Activated naive CD4-positive, alpha-beta T cell treated with anti-CD3 and anti-CD28 coated beads, Interleukin-2, amount 10 ng/mL, durations not matched to agents 7 days and 5 days (primary cell): ENCODE results near the gene RCC1.
"Not testable (repeated sequence)": the region's sequence is repeated elsewhere in the genome, so short reads cannot be mapped to it uniquely, and the experiment has no call there.

Source experiments
- CTCF ChIA-PET: fragments of 350-600 bp; sonication (Branson Sonifier 250); formaldehyde crosslinking; loops from one replicate; lab custom pipeline; 2021; ENCODE audit warnings: antibody characterized with exemption; lab: Charles Lee
- DNase-seq: peaks from one replicate; pipeline ENCODE4 v3.0.0-alpha.2; 2020
- H3K27ac Mint-ChIP-seq: one replicate; pipeline ENCODE4 v1.8.0; 2021; ENCODE audit warnings: mild to moderate bottlenecking, moderate library complexity, mixed read lengths
- H3K27me3 Mint-ChIP-seq: one replicate; pipeline ENCODE4 v1.8.0; 2021; ENCODE audit warnings: mild to moderate bottlenecking, mixed read lengths
- H3K36me3 Mint-ChIP-seq: one replicate; pipeline ENCODE4 v1.8.0; 2021; ENCODE audit warnings: mixed read lengths
- H3K4me1 Mint-ChIP-seq: one replicate; pipeline ENCODE4 v1.8.0; 2021; ENCODE audit warnings: mixed read lengths
- H3K4me3 Mint-ChIP-seq: one replicate; pipeline ENCODE4 v1.8.0; 2021; ENCODE audit warnings: mild to moderate bottlenecking, moderate library complexity, mixed read lengths
- H3K9me3 Mint-ChIP-seq: one replicate; pipeline ENCODE4 v1.8.0; 2021; ENCODE audit warnings: mixed read lengths

RCC1 gene

DNA sequence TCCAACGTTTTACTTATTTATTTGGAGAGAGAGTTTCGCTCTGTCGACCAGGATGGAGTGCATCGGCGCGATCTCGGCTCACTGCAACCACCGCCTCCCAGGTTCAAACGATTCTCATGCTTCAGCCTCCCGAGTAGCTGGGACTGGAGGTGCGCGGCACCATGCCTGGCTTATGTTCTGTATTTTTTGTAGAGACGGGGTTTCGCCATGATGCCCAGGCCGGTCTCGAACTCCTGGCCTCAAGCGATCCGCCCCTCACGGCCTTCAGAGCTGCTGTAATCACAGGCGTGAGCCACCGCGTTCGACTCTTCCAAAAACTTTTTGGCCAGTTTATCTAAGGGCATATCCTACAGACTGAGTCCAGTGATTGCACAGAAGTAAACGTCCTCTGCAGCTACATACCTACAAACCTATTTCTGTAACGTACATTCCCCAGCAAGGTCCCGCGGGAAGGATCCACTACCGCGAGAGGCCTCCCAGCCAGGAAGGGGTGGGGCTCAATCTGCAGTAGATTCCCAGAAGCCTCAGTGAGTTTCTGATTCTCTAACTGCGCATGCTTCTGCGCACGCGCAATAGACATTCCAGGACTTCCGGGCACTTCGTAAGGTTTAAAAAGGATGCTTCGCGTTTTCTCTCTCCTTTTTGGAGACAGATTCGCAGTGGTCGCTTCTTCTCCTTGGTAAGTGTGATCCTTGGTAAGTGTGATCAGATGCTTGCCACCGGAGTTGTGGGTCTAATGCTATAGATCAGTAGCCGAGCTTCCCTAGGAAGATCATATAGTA, at the start of gene RCC1:
TSS of gene RCC1 (plus strand) at position 638 of the 782 bp plus-strand sequence. CDS start 23,824 bp downstream, outside the sequence.
- H3K27ac Mint-ChIP-seq, result peak within 1 kb of the TSS; percentile 97
- H3K4me1 Mint-ChIP-seq, result peaks cover 31% of the 10 kb centered on the region
- no peaks in the 10 kb centered on the region for H3K27me3 Mint-ChIP-seq
- H3K4me3 Mint-ChIP-seq, result peak within 1 kb of the TSS; percentile 97
- peaks cover 50% of the 10 kb centered on the region for H3K36me3 Mint-ChIP-seq
- DNase-seq, result peak; percentile 98
- H3K9me3 Mint-ChIP-seq, result no peaks in the 10 kb centered on the region
- CTCF ChIA-PET, result interaction anchor here (0.8 to 2.0 kb wide), 2 partner anchors 76 to 257 kb away, joined by 3 to 5 read pairs; no protein-coding TSS in a partner anchor

- Mint-ChIP-seq H3K9me3 (no peaks in the 10 kb centered on the region), H3K27ac (peak overlapping the region; percentile 57), H3K4me1 (peaks cover 20% of the 10 kb centered on the region), H3K27me3 (no peaks in the 10 kb centered on the region), H3K4me3 (no peak overlapping the region), H3K36me3 (peaks cover 12% of the 10 kb centered on the region)
- CTCF ChIA-PET, result interaction anchor here (1.1 kb wide), 1 partner anchor 20 kb away, joined by 4 read pairs; no protein-coding TSS in a partner anchor
- peak; percentile 26 for DNase-seq
Measured at GRCh38 chr1:28456078-28456477, 49.8 kb upstream of the RCC1 start.

GRCh38 chr1:28457678-28458077, 48.2 kb upstream of the RCC1 start:
- H3K4me1 Mint-ChIP-seq, result peaks cover 16% of the 10 kb centered on the region
- H3K27ac Mint-ChIP-seq, result no peak overlapping the region
- no peak overlapping the region for H3K4me3 Mint-ChIP-seq
- no peaks in the 10 kb centered on the region for H3K27me3 Mint-ChIP-seq
- H3K36me3 Mint-ChIP-seq, result peaks cover 12% of the 10 kb centered on the region
- no peaks in the 10 kb centered on the region for H3K9me3 Mint-ChIP-seq
- no peak for DNase-seq
- CTCF ChIA-PET, result no interaction called here

DNA sequence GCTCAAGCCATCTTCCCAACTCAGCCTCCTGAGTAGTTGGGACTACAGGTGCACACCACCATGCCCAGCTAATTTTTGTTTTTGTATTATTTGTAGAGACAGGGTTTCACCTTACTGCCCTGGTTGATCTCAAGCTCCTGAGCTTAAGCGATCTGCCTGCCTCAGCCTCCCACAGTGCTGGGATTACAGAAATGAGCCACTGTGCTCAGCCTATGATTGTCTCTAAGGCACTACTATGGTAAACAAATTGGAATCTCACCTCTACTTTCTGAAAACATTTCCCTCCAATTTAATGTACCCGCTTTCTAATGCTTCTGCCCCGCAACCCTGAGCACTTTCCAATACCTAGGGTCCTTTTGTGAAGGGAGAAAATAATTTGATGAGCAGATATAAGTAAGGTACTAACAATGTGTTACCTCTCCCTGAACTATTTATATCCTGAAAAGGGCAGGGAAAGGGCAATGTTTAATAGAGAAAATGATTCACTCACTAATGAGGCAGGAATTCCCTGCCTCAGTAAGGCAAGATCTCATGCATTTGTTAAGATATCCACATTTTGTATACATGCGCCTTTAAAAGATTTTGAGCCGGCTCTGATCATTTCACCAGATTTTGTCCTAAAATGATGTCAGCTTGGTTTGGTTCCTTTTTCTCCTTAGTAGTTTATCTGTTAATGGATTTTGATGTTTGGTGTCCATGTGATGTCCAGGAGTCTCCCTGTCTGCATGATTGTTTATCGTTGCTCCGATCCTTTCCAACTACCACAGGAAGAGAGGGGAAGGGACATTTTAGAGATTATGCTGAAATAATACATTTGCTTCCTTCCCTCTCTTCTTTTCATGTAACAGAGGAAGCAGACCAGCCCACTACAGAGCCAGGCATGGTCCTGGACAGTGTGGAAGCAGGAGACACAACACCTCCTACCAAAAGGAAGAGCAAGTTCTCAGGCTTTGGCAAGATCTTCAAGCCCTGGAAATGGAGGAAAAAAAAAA, 47.3 kb upstream of the RCC1 start:
- Mint-ChIP-seq H3K9me3 (no peaks in the 10 kb centered on the region), H3K4me3 (no peak overlapping the region), H3K36me3 (peaks cover 12% of the 10 kb centered on the region), H3K4me1 (peaks cover 16% of the 10 kb centered on the region), H3K27ac (no peak overlapping the region), H3K27me3 (no peaks in the 10 kb centered on the region)
- CTCF ChIA-PET, result no interaction called here
- DNase-seq, result no peak

- CTCF ChIA-PET, result no interaction called here
Measured at GRCh38 chr1:28466226-28466778, 39.5 kb upstream of the RCC1 start.

DNA sequence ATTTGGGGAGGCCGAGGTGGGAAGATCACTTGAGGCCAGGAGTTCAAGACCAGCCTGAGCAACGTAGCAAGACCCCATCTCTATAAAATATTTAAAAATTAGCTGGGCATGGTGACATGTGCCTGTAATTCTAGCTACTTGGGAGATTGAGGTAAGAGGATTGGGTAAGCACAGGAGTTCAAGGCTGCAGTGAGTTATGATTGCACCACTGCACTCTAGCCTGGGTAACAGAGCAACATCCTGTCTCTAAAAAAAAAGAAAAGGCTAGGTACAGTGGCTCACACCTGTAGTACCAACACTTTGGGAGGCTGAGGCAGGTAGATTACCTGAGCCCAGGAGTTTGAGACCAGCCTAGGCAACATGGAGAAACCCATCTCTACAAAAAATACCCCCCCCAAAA, 35.7 kb upstream of the RCC1 start:
- Mint-ChIP-seq H3K4me1 (peaks cover 9% of the 10 kb centered on the region), H3K27ac (no peak overlapping the region), H3K4me3 (no peak overlapping the region), H3K27me3 (no peaks in the 10 kb centered on the region), H3K36me3 (peaks cover 27% of the 10 kb centered on the region), H3K9me3 (no peaks in the 10 kb centered on the region)
- CTCF ChIA-PET, result no interaction called here
- no peak for DNase-seq

More at GRCh38 chr1:28466226-28466778, 39.5 kb upstream of the RCC1 start:
- Mint-ChIP-seq H3K27me3 (no peaks in the 10 kb centered on the region), H3K4me1 (peaks cover 6% of the 10 kb centered on the region), H3K27ac (no peak overlapping the region), H3K9me3 (no peaks in the 10 kb centered on the region), H3K4me3 (no peak overlapping the region), H3K36me3 (peaks cover 20% of the 10 kb centered on the region)
- DNase-seq, result no peak

- CTCF ChIA-PET, result interaction anchor here (0.7 kb wide), 1 partner anchor 213 kb away, joined by 3 read pairs; no protein-coding TSS in a partner anchor
- H3K27ac Mint-ChIP-seq, H3K27me3 Mint-ChIP-seq, H3K9me3 Mint-ChIP-seq, H3K4me1 Mint-ChIP-seq, DNase-seq, H3K4me3 Mint-ChIP-seq: not testable (repeated sequence)
- peaks cover 43% of the 10 kb centered on the region for H3K36me3 Mint-ChIP-seq
Measured at GRCh38 chr1:28479497-28479896, 26.3 kb upstream of the RCC1 start.

GRCh38 chr1:28480308-28480707, 25.5 kb upstream of the RCC1 start:
- H3K4me3 Mint-ChIP-seq, result no peak overlapping the region
- peaks cover 43% of the 10 kb centered on the region for H3K36me3 Mint-ChIP-seq
- no peaks in the 10 kb centered on the region for H3K27me3 Mint-ChIP-seq
- CTCF ChIA-PET, result no interaction called here
- no peak for DNase-seq
- no peaks in the 10 kb centered on the region for H3K4me1 Mint-ChIP-seq
- peak overlapping the region; percentile 52 for H3K27ac Mint-ChIP-seq
- H3K9me3 Mint-ChIP-seq, result no peaks in the 10 kb centered on the region

- no peaks in the 10 kb centered on the region for H3K4me1 Mint-ChIP-seq
- H3K9me3 Mint-ChIP-seq, result no peaks in the 10 kb centered on the region
- CTCF ChIA-PET, result interaction anchor here (0.8 kb wide), 1 partner anchor 18 kb away, joined by 3 read pairs; no protein-coding TSS in a partner anchor
- H3K4me3 Mint-ChIP-seq, result no peak overlapping the region
- H3K27ac Mint-ChIP-seq, result no peak overlapping the region
- peaks cover 39% of the 10 kb centered on the region for H3K36me3 Mint-ChIP-seq
- no peak for DNase-seq
- no peaks in the 10 kb centered on the region for H3K27me3 Mint-ChIP-seq
Measured at GRCh38 chr1:28482138-28482537, 23.7 kb upstream of the RCC1 start.

DNA sequence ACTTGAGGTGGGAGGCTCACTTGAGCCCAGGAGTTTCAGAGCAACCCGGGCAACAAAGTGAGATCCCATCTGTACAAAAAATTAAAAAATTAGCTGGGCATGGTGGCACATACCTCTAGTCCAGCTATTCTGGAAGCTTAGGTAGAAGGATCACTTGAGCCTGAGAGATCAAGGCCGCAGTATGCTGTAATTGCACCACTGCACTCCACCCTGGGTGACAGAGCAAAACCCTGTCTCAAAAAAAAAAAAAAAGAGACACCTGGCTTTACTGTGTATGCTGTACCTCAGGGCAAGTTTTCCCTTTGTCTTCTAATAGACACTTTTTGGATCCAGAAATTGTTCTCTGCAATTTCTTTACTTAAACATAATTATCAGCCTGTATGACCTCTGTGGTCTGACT, 23.1 kb upstream of the RCC1 start:
- no peaks in the 10 kb centered on the region for H3K9me3 Mint-ChIP-seq

DNA sequence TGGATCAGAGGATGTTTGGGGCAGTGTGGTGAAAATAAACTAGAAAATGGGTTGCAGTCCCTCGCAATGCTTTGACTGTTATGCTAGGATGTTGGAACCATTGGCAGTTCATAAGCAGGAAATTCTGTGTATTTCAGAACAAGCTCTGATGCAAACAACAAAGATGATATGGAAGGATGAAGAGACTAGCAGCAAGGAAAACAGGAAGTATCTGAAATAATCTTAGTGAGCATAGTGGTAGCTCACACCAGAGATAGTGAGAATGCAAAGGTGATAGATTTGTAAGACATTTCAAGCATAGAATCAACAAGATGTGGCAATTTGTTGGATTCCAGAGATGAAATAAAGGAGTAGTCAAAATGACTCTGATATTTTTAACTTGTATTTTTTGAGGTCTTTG, 11.1 kb upstream of the RCC1 start:
- Mint-ChIP-seq H3K27ac (peak overlapping the region; percentile 33), H3K4me3 (no peak overlapping the region), H3K36me3 (peaks cover 30% of the 10 kb centered on the region), H3K4me1 (peaks cover 7% of the 10 kb centered on the region), H3K27me3 (no peaks in the 10 kb centered on the region), H3K9me3 (no peaks in the 10 kb centered on the region)
- CTCF ChIA-PET, result interaction anchor here (1.1 kb wide), 1 partner anchor 85 kb away, joined by 4 read pairs; no protein-coding TSS in a partner anchor
- DNase-seq, result no peak

More for the DNA sequence above, 23.1 kb upstream of the RCC1 start:
- H3K4me3 Mint-ChIP-seq, result no peak overlapping the region
- CTCF ChIA-PET, result no interaction called here
- no peak for DNase-seq
- H3K27ac Mint-ChIP-seq, result no peak overlapping the region
- H3K36me3 Mint-ChIP-seq, result peaks cover 35% of the 10 kb centered on the region
- no peaks in the 10 kb centered on the region for H3K4me1 Mint-ChIP-seq
- no peaks in the 10 kb centered on the region for H3K27me3 Mint-ChIP-seq

GRCh38 chr1:28499553-28499952, 6.3 kb upstream of the RCC1 start:
- Mint-ChIP-seq H3K36me3 (peaks cover 22% of the 10 kb centered on the region), H3K4me1 (peaks cover 5% of the 10 kb centered on the region), H3K4me3 (no peak overlapping the region), H3K27me3 (no peaks in the 10 kb centered on the region), H3K9me3 (no peaks in the 10 kb centered on the region), H3K27ac (no peak overlapping the region)
- no peak for DNase-seq
- CTCF ChIA-PET, result interaction anchor here (1.0 kb wide), 1 partner anchor 18 kb away, joined by 3 read pairs; no protein-coding TSS in a partner anchor

- CTCF ChIA-PET, result no interaction called here
- Mint-ChIP-seq H3K27ac (no peak overlapping the region), H3K36me3 (peaks cover 19% of the 10 kb centered on the region), H3K9me3 (no peaks in the 10 kb centered on the region), H3K27me3 (no peaks in the 10 kb centered on the region), H3K4me3 (no peak overlapping the region), H3K4me1 (peaks cover 7% of the 10 kb centered on the region)
- no peak for DNase-seq
Measured at GRCh38 chr1:28501925-28502324, 3.9 kb upstream of the RCC1 start.

DNA sequence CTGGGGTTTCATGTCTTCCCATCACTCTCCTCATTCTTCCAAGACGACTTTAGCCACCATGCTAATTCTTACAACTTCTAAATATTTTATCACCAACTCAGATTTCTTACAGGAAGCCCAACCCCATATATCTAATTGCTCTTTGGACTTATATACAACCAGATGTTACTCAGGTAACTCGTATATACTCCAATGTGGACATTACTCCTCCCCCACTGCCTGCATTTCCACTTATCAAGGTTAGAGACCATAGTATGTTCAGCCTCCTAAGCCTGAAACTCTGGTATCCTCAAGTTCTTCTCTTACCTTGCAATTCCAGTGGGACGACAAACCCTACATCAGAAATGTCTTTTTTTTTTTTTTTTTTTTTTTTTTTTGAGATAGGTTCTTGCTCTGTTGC, 2.7 kb upstream of the RCC1 start:
- CTCF ChIA-PET, result no interaction called here
- no peak overlapping the region for H3K27ac Mint-ChIP-seq
- no peaks in the 10 kb centered on the region for H3K9me3 Mint-ChIP-seq
- no peak overlapping the region for H3K4me3 Mint-ChIP-seq
- H3K27me3 Mint-ChIP-seq, result no peaks in the 10 kb centered on the region
- no peak for DNase-seq
- H3K4me1 Mint-ChIP-seq, result peaks cover 7% of the 10 kb centered on the region
- H3K36me3 Mint-ChIP-seq, result peaks cover 29% of the 10 kb centered on the region
